Body of pancreas (tissue), 4 donors: ENCODE measurements around the gene COL6A3. TPM values are rescaled to one million over a fixed set of nuclear protein-coding genes. Genes with fewer than 3 reads are reported as not detected.

Experiments
- ATAC-seq: fragments of 150-250 bp; one replicate; pipeline ENCODE4 v1.9.1; 2016
- DNase-seq, 4 donors: peaks; one replicate each; pipeline ENCODE4 v3.0.0-alpha.2; 2019
- H3K27ac ChIP-seq, 4 donors: fragments of 200-600 bp; sonication (generic); 1 replicate in 3 of 4; 2 replicates in 1 of 4; pipeline versions ENCODE4 v1.5.1 to v1.6.1; 2016 to 2019; ENCODE audit warnings: mild to moderate bottlenecking in 1 of 4, mixed read lengths in 1 of 4, moderate library complexity in 1 of 4
- H3K27me3 ChIP-seq, 2 donors: fragments of 200-600 bp; sonication (generic); one replicate each; pipeline ENCODE4 v1.6.0; 2016; ENCODE audit warnings: mild to moderate bottlenecking in 1 of 2
- H3K36me3 ChIP-seq, 2 donors: fragments of 200-600 bp; sonication (generic); replicated peaks in 1 of 2; 2 replicates each; pipeline ENCODE4 v1.5.1; 2016; ENCODE audit warnings: low read depth in 2 of 2; ENCODE audit not compliant: insufficient read depth in 1 of 2
- H3K4me1 ChIP-seq: fragments of 200-600 bp; sonication (generic); one replicate; pipeline ENCODE4 v1.6.0; 2016
- H3K4me3 ChIP-seq, 2 donors: fragments of 200-600 bp; sonication (generic); 1 replicate in 1 of 2; 2 replicates in 1 of 2; pipeline ENCODE4 v1.5.1; 2016 to 2019
- H3K9me3 ChIP-seq, 3 donors: fragments of 200-600 bp; sonication (generic); 1 replicate in 2 of 3; 2 replicates in 1 of 3; pipeline ENCODE4 v1.5.1; 2016
- POLR2A ChIP-seq, 3 donors: fragments of 450-650 bp; IDR thresholded peaks; one replicate each; pipeline ENCODE4 v1.6.1; 2016; ENCODE audit warnings: antibody characterized with exemption in 3 of 3, mild to moderate bottlenecking in 2 of 3
- WGBS, 2 donors: methylation state at CpG; one replicate each; pipeline ENCODE4 v1.1.5; 2017; 5-methylcytosine and 5-hydroxymethylcytosine counted together
- intact Hi-C: fragments of 100-400 bp; cut with DNase I; formaldehyde crosslinking; loops from one replicate; pipeline ENCODE4 v1.15.1; 2023
- total RNA-seq, 2 donors: library from RNA; depleted of rRNA; stranded (reverse); fragments of >200 nt; gene quantifications; one replicate each; pipeline ENCODE4 v1.1.0, GENCODE V29; 2016
- TF ChIP-seq, protein P1 (sequence below), 7 experiments: fragments of 450-650 bp in 4 of 7; fragments of 200-600 bp in 3 of 7; sonication (generic) in 3 of 7; IDR thresholded peaks; one replicate each; pipeline ENCODE4 v1.5.1; 2016 to 2019; ENCODE audit warnings: antibody characterized with exemption in 7 of 7

The COL6A3 gene
- total RNA-seq, 2 donors from 2014 or later, result 46.4 to 121 TPM

DNA sequence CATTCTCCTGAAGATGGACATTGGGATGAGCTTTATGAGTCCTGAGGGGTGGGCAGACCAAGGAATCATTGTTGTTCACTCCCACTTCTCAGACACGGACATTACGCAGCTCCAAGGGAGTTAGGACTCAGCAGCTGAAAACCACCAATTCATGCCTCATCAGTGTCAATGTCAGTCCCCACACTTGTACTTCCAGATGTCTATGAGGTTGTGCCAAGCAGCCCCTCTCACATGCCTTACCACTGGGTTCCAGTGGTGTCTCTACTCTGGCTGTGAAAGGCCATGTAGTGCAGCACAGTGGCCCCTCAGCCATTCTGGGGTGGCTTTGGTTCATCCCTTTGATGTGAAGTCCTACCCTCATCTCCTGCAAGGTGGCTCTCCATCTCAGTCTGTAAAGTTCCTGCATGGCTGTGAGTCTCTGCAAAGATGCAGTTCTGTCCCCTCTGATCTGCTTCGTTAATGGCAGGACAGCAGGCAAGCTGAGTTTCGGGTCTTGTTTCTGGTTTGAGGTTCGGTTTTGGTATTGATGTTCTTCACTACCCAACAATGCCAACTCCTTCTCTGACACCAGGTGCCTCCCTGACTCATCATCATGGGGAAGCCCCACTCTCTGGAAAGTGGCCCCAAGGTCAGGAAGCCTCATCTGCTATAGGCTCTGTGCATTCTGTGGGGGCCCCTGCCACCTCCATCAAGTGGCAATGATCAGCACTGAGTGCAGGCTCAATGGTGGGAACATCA lies 14.0 kb upstream of the COL6A3 start:
- ATAC-seq, result no peak
- no peaks in the 10 kb centered on the region for H3K4me1 ChIP-seq
- intact Hi-C loops, result loop anchor here (10.0 kb wide), 1 partner anchor 137 kb away; the partner anchor contains the start of gene PRLH
- no peaks in the 10 kb centered on the region for H3K36me3 ChIP-seq
- 69 to 88% methylated on average over 5 of the region's 5 CpGs for WGBS, 2 donors
- no peak overlapping the region for H3K27ac ChIP-seq
- no peaks in the 10 kb centered on the region for H3K9me3 ChIP-seq
- no peaks in the 10 kb centered on the region for H3K27me3 ChIP-seq
- DNase-seq, result no peak
- H3K4me3 ChIP-seq, result no peak overlapping the region
- no peak for TF ChIP-seq POLR2A (IDR thresholded peaks at IDR 0.05)
- TF ChIP-seq, protein P1, sequence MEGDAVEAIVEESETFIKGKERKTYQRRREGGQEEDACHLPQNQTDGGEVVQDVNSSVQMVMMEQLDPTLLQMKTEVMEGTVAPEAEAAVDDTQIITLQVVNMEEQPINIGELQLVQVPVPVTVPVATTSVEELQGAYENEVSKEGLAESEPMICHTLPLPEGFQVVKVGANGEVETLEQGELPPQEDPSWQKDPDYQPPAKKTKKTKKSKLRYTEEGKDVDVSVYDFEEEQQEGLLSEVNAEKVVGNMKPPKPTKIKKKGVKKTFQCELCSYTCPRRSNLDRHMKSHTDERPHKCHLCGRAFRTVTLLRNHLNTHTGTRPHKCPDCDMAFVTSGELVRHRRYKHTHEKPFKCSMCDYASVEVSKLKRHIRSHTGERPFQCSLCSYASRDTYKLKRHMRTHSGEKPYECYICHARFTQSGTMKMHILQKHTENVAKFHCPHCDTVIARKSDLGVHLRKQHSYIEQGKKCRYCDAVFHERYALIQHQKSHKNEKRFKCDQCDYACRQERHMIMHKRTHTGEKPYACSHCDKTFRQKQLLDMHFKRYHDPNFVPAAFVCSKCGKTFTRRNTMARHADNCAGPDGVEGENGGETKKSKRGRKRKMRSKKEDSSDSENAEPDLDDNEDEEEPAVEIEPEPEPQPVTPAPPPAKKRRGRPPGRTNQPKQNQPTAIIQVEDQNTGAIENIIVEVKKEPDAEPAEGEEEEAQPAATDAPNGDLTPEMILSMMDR (IDR thresholded peaks at IDR 0.05), result no peak

DNA sequence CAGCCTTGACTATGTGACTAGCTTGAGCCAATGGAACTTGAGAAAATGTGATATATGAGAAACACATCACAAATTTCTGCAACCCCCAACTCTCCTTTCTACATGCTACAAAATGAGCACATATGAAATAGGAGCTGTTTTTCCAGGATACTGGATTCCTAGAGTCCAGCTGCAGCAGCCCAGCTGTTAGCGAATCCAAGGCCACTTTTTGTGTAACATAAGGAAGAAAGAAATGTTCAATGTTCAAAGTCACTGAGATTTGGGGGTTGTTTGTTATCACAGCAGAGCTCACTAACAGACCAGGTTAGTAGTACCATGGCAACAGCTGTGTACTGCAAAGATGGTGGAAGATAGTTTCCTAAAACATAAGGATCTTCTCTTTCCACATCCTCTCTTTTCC lies 12.6 kb upstream of the COL6A3 start:
- H3K4me1 ChIP-seq, result peaks cover 5% of the 10 kb centered on the region
- H3K36me3 ChIP-seq, result no peaks in the 10 kb centered on the region
- no peak overlapping the region for H3K4me3 ChIP-seq
- ATAC-seq (no peak), DNase-seq (no peak)
- no peak overlapping the region for H3K27ac ChIP-seq
- intact Hi-C loops, result loop anchor here (10.0 kb wide), 1 partner anchor 138 kb away; the partner anchor contains the start of gene PRLH
- no peaks in the 10 kb centered on the region for H3K9me3 ChIP-seq
- WGBS, 2 donors, result 88 to 100% methylated on average over 1 of the region's 1 CpG
- no peak for TF ChIP-seq POLR2A (IDR thresholded peaks at IDR 0.05)
- TF ChIP-seq, protein P1 (IDR thresholded peaks at IDR 0.05), result no peak
- no peaks in the 10 kb centered on the region for H3K27me3 ChIP-seq

DNA sequence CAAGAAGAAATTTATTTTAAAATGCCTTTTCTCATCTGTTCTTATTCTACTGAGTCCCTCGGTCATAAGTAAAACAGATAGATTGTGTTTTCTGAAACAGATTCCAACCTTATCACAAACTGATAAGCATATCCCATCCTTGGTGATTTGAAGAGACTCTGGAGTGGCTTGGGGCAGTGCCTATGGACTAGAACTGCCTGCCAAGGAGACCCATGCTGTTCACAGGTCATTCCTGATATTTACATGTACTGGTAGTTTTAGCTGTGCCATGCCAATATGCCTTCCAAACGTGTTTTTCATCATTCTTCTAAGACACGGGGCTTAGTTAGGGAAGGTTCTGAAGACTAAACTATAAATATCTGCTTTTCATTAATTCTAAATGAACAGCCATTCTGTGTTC lies 11.4 kb upstream of the COL6A3 start:
- H3K4me1 ChIP-seq, result peaks cover 7% of the 10 kb centered on the region
- no peak overlapping the region for H3K27ac ChIP-seq
- no peak overlapping the region for H3K4me3 ChIP-seq
- ATAC-seq (no peak), DNase-seq (no peak)
- intact Hi-C loops, result loop anchor here (10.0 kb wide), 1 partner anchor 139 kb away; the partner anchor contains the start of gene PRLH
- no peak for TF ChIP-seq POLR2A (IDR thresholded peaks at IDR 0.05)
- TF ChIP-seq, protein P1 (IDR thresholded peaks at IDR 0.05), result no peak
- H3K9me3 ChIP-seq, result no peaks in the 10 kb centered on the region
- WGBS, 2 donors, result 41 to 59% methylated on average over 3 of the region's 3 CpGs
- no peaks in the 10 kb centered on the region for H3K27me3 ChIP-seq
- no peaks in the 10 kb centered on the region for H3K36me3 ChIP-seq

DNA sequence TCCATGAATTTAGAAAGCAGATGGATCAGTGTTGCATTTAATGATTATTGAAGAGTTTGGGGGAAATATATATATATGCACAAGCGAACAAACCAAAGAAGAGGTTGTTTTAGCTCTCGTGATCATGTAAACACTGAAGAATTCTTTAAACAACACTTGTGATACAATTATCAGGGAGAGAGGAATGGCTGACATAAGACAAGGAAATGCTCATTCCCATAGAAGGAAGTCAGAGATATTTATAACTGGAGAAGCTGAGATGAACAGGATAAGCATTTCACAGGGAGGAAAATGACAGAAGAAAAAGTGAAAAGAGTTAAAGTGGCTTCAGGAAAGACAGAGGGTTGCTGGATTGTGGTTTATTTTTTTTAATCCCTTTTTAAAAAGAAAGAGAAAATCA lies 10.6 kb upstream of the COL6A3 start:
- Histone ChIP-seq H3K27ac (no peak overlapping the region), H3K4me3 (no peak overlapping the region), H3K27me3 (no peaks in the 10 kb centered on the region), H3K36me3 (no peaks in the 10 kb centered on the region), H3K4me1 (peaks cover 7% of the 10 kb centered on the region), H3K9me3 (no peaks in the 10 kb centered on the region)
- no peak for ATAC-seq
- no peak for DNase-seq
- TF ChIP-seq, protein P1 (IDR thresholded peaks at IDR 0.05), result no peak
- TF ChIP-seq POLR2A (IDR thresholded peaks at IDR 0.05), result no peak
- intact Hi-C loops, result loop anchor here (10.0 kb wide), 1 partner anchor 140 kb away; the partner anchor contains the start of gene PRLH
- WGBS, 2 donors, result 79 to 80% methylated on average over 2 of the region's 2 CpGs
